ENCODE measurements around the gene UPP2.

UPP2 gene

GRCh38 chr2:158101384-158101926 is at the start of gene UPP2:
UPP2 (plus strand) TSS chr2:158101876; CDS start chr2:158102064, 188 bp downstream.
- in situ Hi-C loops (cut with MboI; ENCODE audit: low pct_unique_long_range_greater_than_20kb, low sequenced_read_pairs), result no loop called here
- DNase-seq, result no peak

- in situ Hi-C loops (cut with MboI; ENCODE audit: low pct_unique_long_range_greater_than_20kb, low sequenced_read_pairs), result no loop called here
- DNase-seq, result no peak
Observed at GRCh38 chr2:158052761-158053160, 48.9 kb upstream of the UPP2 start.

GRCh38 chr2:158056875-158057274 is 44.8 kb upstream of the UPP2 start:
- in situ Hi-C loops (cut with MboI; ENCODE audit: low pct_unique_long_range_greater_than_20kb, low sequenced_read_pairs), result no loop called here
- no peak for DNase-seq

GRCh38 chr2:158060160-158060834 is 41.4 kb upstream of the UPP2 start:
- in situ Hi-C loops (cut with MboI; ENCODE audit: low pct_unique_long_range_greater_than_20kb, low sequenced_read_pairs), result no loop called here
- no peak for DNase-seq

- no peak for DNase-seq
- in situ Hi-C loops (cut with MboI; ENCODE audit: low pct_unique_long_range_greater_than_20kb, low sequenced_read_pairs), result no loop called here
Observed at GRCh38 chr2:158060835-158061435, 40.7 kb upstream of the UPP2 start.

- no peak for DNase-seq
- in situ Hi-C loops (cut with MboI; ENCODE audit: low pct_unique_long_range_greater_than_20kb, low sequenced_read_pairs), result no loop called here
Observed at GRCh38 chr2:158061763-158062162, 39.9 kb upstream of the UPP2 start.

- in situ Hi-C loops (cut with MboI; ENCODE audit: low pct_unique_long_range_greater_than_20kb, low sequenced_read_pairs), result no loop called here
- DNase-seq, result no peak
Observed at GRCh38 chr2:158066046-158066713, 35.5 kb upstream of the UPP2 start.

GRCh38 chr2:158071018-158071417 is 30.7 kb upstream of the UPP2 start:
- in situ Hi-C loops (cut with MboI; ENCODE audit: low pct_unique_long_range_greater_than_20kb, low sequenced_read_pairs), result no loop called here

GRCh38 chr2:158072361-158072760 is 29.3 kb upstream of the UPP2 start:
- DNase-seq, result no peak
- in situ Hi-C loops (cut with MboI; ENCODE audit: low pct_unique_long_range_greater_than_20kb, low sequenced_read_pairs), result no loop called here

More at GRCh38 chr2:158071018-158071417, 30.7 kb upstream of the UPP2 start:
- no peak for DNase-seq

GRCh38 chr2:158079672-158080071 is 22.0 kb upstream of the UPP2 start:
- in situ Hi-C loops (cut with MboI; ENCODE audit: low pct_unique_long_range_greater_than_20kb, low sequenced_read_pairs), result no loop called here
- DNase-seq, result no peak

GRCh38 chr2:158088093-158088492 is 13.6 kb upstream of the UPP2 start:
- in situ Hi-C loops (cut with MboI; ENCODE audit: low pct_unique_long_range_greater_than_20kb, low sequenced_read_pairs), result no loop called here
- DNase-seq, result no peak

GRCh38 chr2:158089322-158089721 is 12.4 kb upstream of the UPP2 start:
- in situ Hi-C loops (cut with MboI; ENCODE audit: low pct_unique_long_range_greater_than_20kb, low sequenced_read_pairs), result no loop called here
- DNase-seq, result no peak

- DNase-seq, result no peak
- in situ Hi-C loops (cut with MboI; ENCODE audit: low pct_unique_long_range_greater_than_20kb, low sequenced_read_pairs), result no loop called here
Observed at GRCh38 chr2:158091647-158092046, 10.0 kb upstream of the UPP2 start.

- DNase-seq, result no peak
- in situ Hi-C loops (cut with MboI; ENCODE audit: low pct_unique_long_range_greater_than_20kb, low sequenced_read_pairs), result no loop called here
Observed at GRCh38 chr2:158094487-158095092, 7.1 kb upstream of the UPP2 start.

- in situ Hi-C loops (cut with MboI; ENCODE audit: low pct_unique_long_range_greater_than_20kb, low sequenced_read_pairs), result no loop called here
- DNase-seq, result no peak
Observed at GRCh38 chr2:158095269-158095668, 6.4 kb upstream of the UPP2 start.

- no peak for DNase-seq
- in situ Hi-C loops (cut with MboI; ENCODE audit: low pct_unique_long_range_greater_than_20kb, low sequenced_read_pairs), result no loop called here
Observed at GRCh38 chr2:158095912-158096311, 5.8 kb upstream of the UPP2 start.

- no peak for DNase-seq
- in situ Hi-C loops (cut with MboI; ENCODE audit: low pct_unique_long_range_greater_than_20kb, low sequenced_read_pairs), result no loop called here
Observed at GRCh38 chr2:158097481-158097880, 4.2 kb upstream of the UPP2 start.

- in situ Hi-C loops (cut with MboI; ENCODE audit: low pct_unique_long_range_greater_than_20kb, low sequenced_read_pairs), result no loop called here
- no peak for DNase-seq
Observed at GRCh38 chr2:158098178-158098577, 3.5 kb upstream of the UPP2 start.

- no peak for DNase-seq
- in situ Hi-C loops (cut with MboI; ENCODE audit: low pct_unique_long_range_greater_than_20kb, low sequenced_read_pairs), result no loop called here
Observed at GRCh38 chr2:158099716-158100115, 2.0 kb upstream of the UPP2 start.

GRCh38 chr2:158100411-158100810 is 1.3 kb upstream of the UPP2 start:
- DNase-seq, result no peak
- in situ Hi-C loops (cut with MboI; ENCODE audit: low pct_unique_long_range_greater_than_20kb, low sequenced_read_pairs), result no loop called here
